ENCODE data around the gene SERTAD2. TPM values are rescaled to one million over a fixed set of nuclear protein-coding genes. Genes with fewer than 3 reads are reported as not detected.

The SERTAD2 gene
- polyA plus RNA-seq, 1 experiment = 6.2 TPM

DNA sequence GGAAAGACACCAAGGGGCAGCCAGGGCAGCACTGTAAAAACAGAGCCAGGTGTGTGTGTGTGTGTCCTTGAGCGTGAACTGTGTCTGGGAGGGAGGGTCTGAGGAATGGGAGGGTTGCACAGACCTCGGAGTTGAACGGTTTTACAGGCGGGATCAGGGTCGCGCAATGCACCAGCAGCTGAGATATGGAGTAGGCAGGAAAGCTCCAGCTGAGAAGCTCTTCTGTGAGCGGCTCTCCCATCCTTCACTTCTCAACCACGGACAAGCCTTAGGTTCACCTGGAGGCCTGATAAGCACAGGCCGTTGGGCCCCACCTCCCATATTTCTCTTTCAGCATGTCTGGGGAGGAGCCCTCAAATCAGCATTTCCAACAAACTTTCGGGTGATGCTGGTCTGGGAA lies 12.1 kb downstream of the SERTAD2 start:
- TF ChIP-seq, protein P1, sequence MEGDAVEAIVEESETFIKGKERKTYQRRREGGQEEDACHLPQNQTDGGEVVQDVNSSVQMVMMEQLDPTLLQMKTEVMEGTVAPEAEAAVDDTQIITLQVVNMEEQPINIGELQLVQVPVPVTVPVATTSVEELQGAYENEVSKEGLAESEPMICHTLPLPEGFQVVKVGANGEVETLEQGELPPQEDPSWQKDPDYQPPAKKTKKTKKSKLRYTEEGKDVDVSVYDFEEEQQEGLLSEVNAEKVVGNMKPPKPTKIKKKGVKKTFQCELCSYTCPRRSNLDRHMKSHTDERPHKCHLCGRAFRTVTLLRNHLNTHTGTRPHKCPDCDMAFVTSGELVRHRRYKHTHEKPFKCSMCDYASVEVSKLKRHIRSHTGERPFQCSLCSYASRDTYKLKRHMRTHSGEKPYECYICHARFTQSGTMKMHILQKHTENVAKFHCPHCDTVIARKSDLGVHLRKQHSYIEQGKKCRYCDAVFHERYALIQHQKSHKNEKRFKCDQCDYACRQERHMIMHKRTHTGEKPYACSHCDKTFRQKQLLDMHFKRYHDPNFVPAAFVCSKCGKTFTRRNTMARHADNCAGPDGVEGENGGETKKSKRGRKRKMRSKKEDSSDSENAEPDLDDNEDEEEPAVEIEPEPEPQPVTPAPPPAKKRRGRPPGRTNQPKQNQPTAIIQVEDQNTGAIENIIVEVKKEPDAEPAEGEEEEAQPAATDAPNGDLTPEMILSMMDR (IDR thresholded peaks at IDR 0.05; ENCODE audit: insufficient read depth, low read depth, low read length) = no peak
- ChIA-PET POLR2A (no interaction called here), CTCF (no interaction called here)

DNA sequence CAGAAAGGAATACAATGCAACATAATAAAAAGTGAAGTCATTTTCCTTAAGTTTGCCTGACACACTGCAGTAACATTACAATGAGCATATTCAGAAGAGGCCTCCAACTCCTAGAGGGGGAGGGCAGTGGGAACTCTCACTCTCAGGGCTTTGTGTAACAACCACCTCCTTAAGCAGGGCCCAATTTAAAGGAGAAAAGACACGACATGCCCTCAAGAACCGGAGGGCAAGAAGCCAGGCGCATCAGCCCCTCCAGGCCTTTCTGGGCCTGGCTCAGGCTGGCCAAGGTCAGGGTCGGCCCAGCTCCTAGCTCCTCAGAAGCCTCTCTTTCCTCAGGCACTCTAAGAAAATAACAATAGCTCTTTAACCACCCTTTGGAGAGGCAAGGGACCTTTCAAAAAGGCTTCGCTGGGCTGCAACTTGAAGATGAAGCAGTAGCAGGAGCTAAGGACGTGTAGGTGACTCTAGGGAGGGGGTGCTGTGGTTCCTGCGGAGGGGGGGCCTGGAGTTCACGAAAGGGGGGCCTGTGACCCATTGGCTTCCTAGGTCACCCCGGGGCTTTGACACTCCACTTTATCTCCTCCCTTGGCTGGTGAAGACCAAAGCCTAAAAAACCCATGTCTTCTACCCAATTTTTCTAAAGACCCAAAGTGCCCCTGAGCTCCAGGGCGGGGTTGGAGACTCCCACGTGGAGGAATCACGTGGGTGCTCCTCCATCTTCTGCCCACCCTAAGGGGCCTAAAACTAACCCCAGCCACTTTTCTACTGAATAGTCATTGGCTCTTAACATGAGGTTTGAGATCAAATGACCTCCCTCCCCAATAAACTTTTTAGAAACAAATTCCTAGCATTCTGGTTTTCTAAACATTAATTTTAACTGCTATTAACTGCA lies 13.3 kb downstream of the SERTAD2 start:
- Histone ChIP-seq H3K4me3 (ENCODE audit: low read depth, low read length) (no peak overlapping the region), H3K36me3 (ENCODE audit: control insufficient read depth, insufficient read depth, low read length) (peaks cover 11% of the 10 kb centered on the region), H3K27me3 (ENCODE audit: control insufficient read depth, insufficient read depth, low read length) (no peaks in the 10 kb centered on the region)
- no peak for DNase-seq (ENCODE audit: low read depth)
- ChIA-PET CTCF (interaction anchor here (1.5 to 1.7 kb wide), 3 partner anchors 53 to 242 kb away, joined by 3 to 4 read pairs (median 3); no protein-coding TSS in a partner anchor), POLR2A (interaction anchor here (0.5 kb wide), 1 partner anchor 1936 kb away, joined by 4 read pairs; no protein-coding TSS in a partner anchor)
- TF ChIP-seq, protein P1 (IDR thresholded peaks at IDR 0.05; ENCODE audit: insufficient read depth, low read depth, low read length) = no peak

More for the DNA sequence above, 12.1 kb downstream of the SERTAD2 start:
- no peak overlapping the region for H3K4me3 ChIP-seq (ENCODE audit: low read depth, low read length)
- 0 out of 2 replicates have a peak, but pooled peaks cover under 1% of the 10 kb centered on the region for H3K36me3 ChIP-seq (ENCODE audit: control insufficient read depth, insufficient read depth, low read length)
- H3K27me3 ChIP-seq (ENCODE audit: control insufficient read depth, insufficient read depth, low read length) = no peaks in the 10 kb centered on the region
- no peak for DNase-seq (ENCODE audit: low read depth)

DNA sequence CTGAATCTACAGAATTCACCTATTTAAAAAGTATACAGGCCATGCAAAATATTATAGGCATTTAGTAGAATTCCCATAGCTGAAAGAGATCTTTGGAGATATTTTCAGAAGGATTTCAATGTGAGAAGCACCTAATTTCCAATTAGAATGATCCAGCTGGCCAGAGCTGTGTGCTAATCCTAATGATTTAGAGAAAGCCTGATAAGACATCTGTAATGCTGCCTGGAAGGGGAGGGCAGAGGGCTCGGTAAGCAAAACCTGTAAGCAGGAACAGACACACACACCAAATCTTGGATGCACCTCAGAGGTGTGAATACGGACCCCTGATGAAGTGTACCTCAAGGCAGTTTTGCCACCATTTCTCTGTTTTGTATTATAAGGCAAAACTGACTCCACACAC lies 14.0 kb downstream of the SERTAD2 start:
- ChIA-PET CTCF (interaction anchor here (1.5 to 1.7 kb wide), 3 partner anchors 53 to 242 kb away, joined by 3 to 4 read pairs (median 3); no protein-coding TSS in a partner anchor), POLR2A (interaction anchor here (0.5 kb wide), 1 partner anchor 1935 kb away, joined by 4 read pairs; no protein-coding TSS in a partner anchor)
- TF ChIP-seq, protein P1 (IDR thresholded peaks at IDR 0.05; ENCODE audit: insufficient read depth, low read depth, low read length) = no peak
- Histone ChIP-seq H3K36me3 (ENCODE audit: control insufficient read depth, insufficient read depth, low read length) (peaks cover 11% of the 10 kb centered on the region), H3K27me3 (ENCODE audit: control insufficient read depth, insufficient read depth, low read length) (no peaks in the 10 kb centered on the region), H3K4me3 (ENCODE audit: low read depth, low read length) (no peak overlapping the region)
- no peak for DNase-seq (ENCODE audit: low read depth)

DNA sequence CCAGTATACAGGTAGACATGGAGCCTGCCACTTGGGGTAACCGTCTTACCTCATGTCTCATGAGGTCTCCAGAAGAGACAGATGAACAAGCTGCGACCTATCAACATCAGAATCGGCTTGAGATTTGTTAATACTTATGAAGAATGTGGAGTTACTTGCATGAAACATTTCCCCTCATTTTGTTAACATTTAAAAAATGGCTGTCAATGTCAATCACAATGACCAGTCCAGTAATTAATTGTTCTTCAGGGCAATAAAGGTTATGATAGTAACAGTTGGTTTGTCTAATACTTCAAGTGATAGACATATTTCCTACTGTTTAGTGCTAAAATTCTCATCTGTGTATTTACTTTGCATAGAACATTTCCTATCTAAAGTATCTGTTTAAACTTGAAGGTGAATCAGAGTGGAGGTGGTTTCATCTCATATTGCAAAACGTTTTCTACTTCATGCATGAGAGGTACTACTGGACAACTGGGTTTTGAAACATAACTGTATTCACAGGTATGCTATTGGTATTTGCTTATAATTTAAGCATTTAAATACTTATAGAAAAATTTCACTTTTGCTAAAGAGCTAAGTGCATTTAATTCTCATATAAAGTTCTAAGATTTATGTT lies 15.1 kb downstream of the SERTAD2 start:
- no peak for DNase-seq (ENCODE audit: low read depth)
- POLR2A ChIA-PET = no interaction called here
- TF ChIP-seq, protein P1 (IDR thresholded peaks at IDR 0.05; ENCODE audit: insufficient read depth, low read depth, low read length) = no peak
- H3K4me3 ChIP-seq (ENCODE audit: low read depth, low read length) = no peak overlapping the region
- H3K36me3 ChIP-seq (ENCODE audit: control insufficient read depth, insufficient read depth, low read length) = peaks cover 11% of the 10 kb centered on the region
- CTCF ChIA-PET = interaction anchor here (1.6 kb wide), 1 partner anchor 228 kb away, joined by 4 read pairs; no protein-coding TSS in a partner anchor
- H3K27me3 ChIP-seq (ENCODE audit: control insufficient read depth, insufficient read depth, low read length) = no peaks in the 10 kb centered on the region

DNA sequence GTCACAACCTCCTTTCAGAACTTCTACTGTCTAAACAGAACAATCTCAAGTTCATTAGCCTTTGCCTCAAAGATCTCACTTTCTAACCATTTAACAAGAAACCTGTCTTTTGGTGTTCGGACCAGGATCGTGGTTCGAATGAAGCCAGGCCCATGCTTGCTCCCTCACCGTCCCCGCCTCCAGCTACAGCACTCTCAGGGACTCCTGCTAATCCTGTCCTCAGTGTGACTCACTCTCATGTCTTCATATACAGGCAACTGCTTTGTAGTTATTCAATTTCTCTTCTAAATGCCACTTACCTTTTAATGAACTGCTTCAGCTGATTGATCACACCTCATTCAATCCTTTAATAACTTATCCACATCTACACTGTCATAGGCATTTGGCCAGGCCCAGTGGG lies 15.8 kb downstream of the SERTAD2 start:
- TF ChIP-seq, protein P1 (IDR thresholded peaks at IDR 0.05; ENCODE audit: insufficient read depth, low read depth, low read length) = no peak
- DNase-seq (ENCODE audit: low read depth) = no peak
- ChIA-PET CTCF (interaction anchor here (1.0 kb wide), 1 partner anchor 40 kb away, joined by 3 read pairs; no protein-coding TSS in a partner anchor), POLR2A (no interaction called here)
- no peak overlapping the region for H3K4me3 ChIP-seq (ENCODE audit: low read depth, low read length)
- H3K36me3 ChIP-seq (ENCODE audit: control insufficient read depth, insufficient read depth, low read length) = peaks cover 11% of the 10 kb centered on the region
- H3K27me3 ChIP-seq (ENCODE audit: control insufficient read depth, insufficient read depth, low read length) = no peaks in the 10 kb centered on the region
